HG03025 (cell line): ENCODE measurements around the gene SMIM44.
"Not testable (repeated sequence)": the region's sequence is repeated elsewhere in the genome, so short reads cannot be mapped to it uniquely, and the experiment has no call there.

ENCODE experiments used
- ATAC-seq: cut with Tn5 transposase; IDR thresholded peaks from one replicate; pipeline ENCODE4 v1.9.1; 2021; ENCODE audit warnings: mild to moderate bottlenecking, moderate library complexity; ENCODE audit not compliant: unreplicated experiment, low FRiP score

Gene SMIM44

GRCh38 chr19:3459089-3459881 lies 24.0 kb downstream of the SMIM44 start:
- ATAC-seq: no peak

GRCh38 chr19:3458229-3459088 lies 24.8 kb downstream of the SMIM44 start:
- no peak for ATAC-seq

GRCh38 chr19:3457528-3458228 lies 25.6 kb downstream of the SMIM44 start:
- ATAC-seq: no peak

- no peak for ATAC-seq
Measured at GRCh38 chr19:3456925-3457527, 26.2 kb downstream of the SMIM44 start.

- no peak for ATAC-seq
Measured at GRCh38 chr19:3455960-3456601, 27.2 kb downstream of the SMIM44 start.

- no peak for ATAC-seq
Measured at GRCh38 chr19:3455393-3455955, 27.8 kb downstream of the SMIM44 start.

- no peak for ATAC-seq
Measured at GRCh38 chr19:3454656-3455392, 28.4 kb downstream of the SMIM44 start.

- no peak for ATAC-seq
Measured at GRCh38 chr19:3453840-3454239, 29.4 kb downstream of the SMIM44 start.

GRCh38 chr19:3452942-3453214 lies 30.4 kb downstream of the SMIM44 start:
- ATAC-seq: not testable (repeated sequence)

- ATAC-seq: no peak
Measured at GRCh38 chr19:3452171-3452941, 30.9 kb downstream of the SMIM44 start.

GRCh38 chr19:3451451-3451866 lies 31.8 kb downstream of the SMIM44 start:
- no peak for ATAC-seq

- ATAC-seq: no peak
Measured at GRCh38 chr19:3450796-3451411, 32.3 kb downstream of the SMIM44 start.

- no peak for ATAC-seq
Measured at GRCh38 chr19:3448616-3449334, 34.5 kb downstream of the SMIM44 start.

GRCh38 chr19:3446657-3447056 lies 36.6 kb downstream of the SMIM44 start:
- ATAC-seq: not testable (repeated sequence)

GRCh38 chr19:3444695-3445234 lies 38.5 kb downstream of the SMIM44 start:
- no peak for ATAC-seq

GRCh38 chr19:3443840-3444694 lies 39.2 kb downstream of the SMIM44 start:
- ATAC-seq: no peak
